Parathyroid adenoma (tissue), 2 donors: ENCODE results near the gene NUDT19.

Source experiments
- H2AFZ ChIP-seq: fragments of 300-600 bp; sonication (generic); one replicate; pipeline ENCODE4 v1.7.0; 2017; ENCODE audit warnings: antibody characterized with exemption, mild to moderate bottlenecking
- H3K27ac ChIP-seq: fragments of 300-600 bp; sonication (generic); one replicate; pipeline ENCODE4 v1.7.0; 2017
- H3K27me3 ChIP-seq: fragments of 300-600 bp; sonication (generic); one replicate; pipeline ENCODE4 v1.7.0; 2017; ENCODE audit warnings: low read length; ENCODE audit not compliant: control insufficient read depth, insufficient read depth
- H3K36me3 ChIP-seq: fragments of 300-600 bp; sonication (generic); one replicate; pipeline ENCODE4 v1.7.0; 2017; ENCODE audit warnings: low read length; ENCODE audit not compliant: control insufficient read depth, insufficient read depth
- H3K4me1 ChIP-seq: fragments of 300-600 bp; sonication (generic); one replicate; pipeline ENCODE4 v1.7.0; 2017; ENCODE audit warnings: control low read depth
- H3K4me2 ChIP-seq: fragments of 300-600 bp; sonication (generic); one replicate; pipeline ENCODE4 v1.7.0; 2017; ENCODE audit warnings: low read length
- H3K4me3 ChIP-seq: fragments of 300-600 bp; sonication (generic); one replicate; pipeline ENCODE4 v1.7.0; 2017; ENCODE audit warnings: low read depth, low read length
- H3K79me2 ChIP-seq: fragments of 300-600 bp; sonication (generic); one replicate; pipeline ENCODE4 v1.7.0; 2017; ENCODE audit warnings: control low read depth
- H3K9ac ChIP-seq: fragments of 300-600 bp; sonication (generic); one replicate; pipeline ENCODE4 v1.7.0; 2017; ENCODE audit warnings: mild to moderate bottlenecking
- H3K9me3 ChIP-seq: fragments of 300-600 bp; sonication (generic); one replicate; pipeline ENCODE4 v1.7.0; 2017; ENCODE audit warnings: low read length; ENCODE audit not compliant: control insufficient read depth
- CTCF ChIP-seq: fragments of 300-600 bp; sonication (generic); IDR thresholded peaks from one replicate; pipeline ENCODE4 v1.7.0; 2017; ENCODE audit warnings: antibody characterized with exemption, mild to moderate bottlenecking
- donor health status: primary hyperparathyroidism.

NUDT19 gene

GRCh38 chr19:32669310-32669709, 22.3 kb upstream of the NUDT19 start:
- Histone ChIP-seq H2AFZ (no peak overlapping the region), H3K4me1 (no peaks in the 10 kb centered on the region)

GRCh38 chr19:32671883-32672593, 19.6 kb upstream of the NUDT19 start:
- no peaks in the 10 kb centered on the region for H3K9me3 ChIP-seq
- no peaks in the 10 kb centered on the region for H3K4me1 ChIP-seq
- H3K27me3 ChIP-seq: no peaks in the 10 kb centered on the region
- no peak overlapping the region for H3K4me2 ChIP-seq
- H3K4me3 ChIP-seq: no peak overlapping the region
- no peak for TF ChIP-seq CTCF
- H3K9ac ChIP-seq: no peak overlapping the region
- no peak overlapping the region for H2AFZ ChIP-seq
- H3K36me3 ChIP-seq: no peaks in the 10 kb centered on the region
- H3K79me2 ChIP-seq: peaks cover 30% of the 10 kb centered on the region
- no peak overlapping the region for H3K27ac ChIP-seq

More at GRCh38 chr19:32669310-32669709, 22.3 kb upstream of the NUDT19 start:
- no peaks in the 10 kb centered on the region for H3K36me3 ChIP-seq
- no peaks in the 10 kb centered on the region for H3K9me3 ChIP-seq
- H3K27me3 ChIP-seq: no peaks in the 10 kb centered on the region
- no peak overlapping the region for H3K27ac ChIP-seq
- H3K9ac ChIP-seq: no peak overlapping the region
- peaks cover 33% of the 10 kb centered on the region for H3K79me2 ChIP-seq
- no peak overlapping the region for H3K4me2 ChIP-seq
- no peak for TF ChIP-seq CTCF
- H3K4me3 ChIP-seq: no peak overlapping the region

- Histone ChIP-seq H3K4me2 (no peak overlapping the region), H3K79me2 (peaks cover 28% of the 10 kb centered on the region), H3K36me3 (no peaks in the 10 kb centered on the region), H3K9me3 (no peaks in the 10 kb centered on the region), H3K27me3 (no peaks in the 10 kb centered on the region), H3K4me3 (no peak overlapping the region), H3K9ac (no peak overlapping the region), H3K4me1 (no peaks in the 10 kb centered on the region), H2AFZ (no peak overlapping the region), H3K27ac (no peak overlapping the region)
- no peak for TF ChIP-seq CTCF
Measured at GRCh38 chr19:32672841-32673240, 18.8 kb upstream of the NUDT19 start.

- H3K4me3 ChIP-seq: no peak overlapping the region
- H3K79me2 ChIP-seq: peaks cover 27% of the 10 kb centered on the region
- no peak overlapping the region for H2AFZ ChIP-seq
- H3K36me3 ChIP-seq: no peaks in the 10 kb centered on the region
- no peak overlapping the region for H3K27ac ChIP-seq
- H3K9ac ChIP-seq: no peak overlapping the region
- H3K9me3 ChIP-seq: no peaks in the 10 kb centered on the region
- H3K4me2 ChIP-seq: no peak overlapping the region
- TF ChIP-seq CTCF: no peak
- no peaks in the 10 kb centered on the region for H3K27me3 ChIP-seq
- no peaks in the 10 kb centered on the region for H3K4me1 ChIP-seq
Measured at GRCh38 chr19:32673573-32673972, 18.0 kb upstream of the NUDT19 start.
